IMR-90 (cell line): ENCODE results near the gene TMCC1. TPM values are rescaled to one million over a fixed set of nuclear protein-coding genes. Genes with fewer than 3 reads are reported as not detected.

Experiments
- ATAC-seq: fragments of 200-7000 bp; cut with Tn5 transposase; 2 replicates; pipeline ENCODE4 v1.9.1; 2020; ENCODE audit warnings: low read depth, mild to moderate bottlenecking, moderate library complexity
- BruUV-seq: library from RNA; stranded (reverse); fragments of 400-500 nt; replicated peaks from 2 replicates; lab custom pipeline; 2021; lab: Mats Ljungman, UMichigan
- CTCF ChIA-PET: fragments of 300-600 bp; formaldehyde crosslinking; extraction: SDS; loops from one replicate; lab custom pipeline; 2021; ENCODE audit warnings: antibody characterized with exemption; lab: Yijun Ruan, JAX
- POLR2A ChIA-PET: fragments of 300-600 bp; sonication (Branson Sonifier 250); formaldehyde crosslinking; loops from one replicate; lab custom pipeline; 2022; ENCODE audit warnings: antibody characterized with exemption; ENCODE audit not compliant: unreplicated experiment; lab: Charles Lee
- DNase-seq: peaks from one replicate; pipeline ENCODE4 v3.0.0; 2013
- H2AFZ ChIP-seq: replicated peaks from 2 replicates; pipeline ENCODE3; 2013; ENCODE audit warnings: low read length, mild to moderate bottlenecking; ENCODE audit not compliant: poor library complexity
- H2AK5ac ChIP-seq: 2 replicates; pipeline ENCODE4 v1.6.1; 2013; ENCODE audit warnings: low read depth, low read length, inconsistent platforms
- H2AK9ac ChIP-seq: replicated peaks from 2 replicates; pipeline ENCODE3; 2013; ENCODE audit warnings: mild to moderate bottlenecking, low read depth, low read length, moderate library complexity; ENCODE audit not compliant: poor library complexity
- H2BK120ac ChIP-seq: 2 replicates; pipeline ENCODE4 v1.6.1; 2013; ENCODE audit warnings: low read depth, low read length, inconsistent platforms
- H2BK15ac ChIP-seq: 3 replicates; pipeline ENCODE4 v1.6.1; 2013; ENCODE audit warnings: low read depth, low read length, inconsistent platforms
- H2BK20ac ChIP-seq: 2 replicates; pipeline ENCODE4 v1.6.1; 2013; ENCODE audit warnings: low read depth, mild to moderate bottlenecking, inconsistent platforms, low read length, moderate library complexity
- H2BK5ac ChIP-seq: 2 replicates; pipeline ENCODE4 v1.6.1; 2013; ENCODE audit warnings: mild to moderate bottlenecking, low read depth, low read length, inconsistent platforms; ENCODE audit not compliant: poor library complexity, severe bottlenecking
- H3K14ac ChIP-seq: replicated peaks from 2 replicates; pipeline ENCODE4 v1.6.1; 2013; ENCODE audit warnings: low read depth, low read length, inconsistent platforms
- H3K18ac ChIP-seq: 2 replicates; pipeline ENCODE4 v1.6.1; 2013; ENCODE audit warnings: low read depth, low read length, control low read depth
- H3K23ac ChIP-seq: 2 replicates; pipeline ENCODE4 v1.6.1; 2013; ENCODE audit warnings: low read depth, low read length, inconsistent platforms
- H3K27ac ChIP-seq: 2 replicates; pipeline ENCODE4 v1.5.1; 2013; ENCODE audit warnings: mild to moderate bottlenecking, control low read depth, low read length; ENCODE audit not compliant: insufficient read depth
- H3K27me3 ChIP-seq: 2 replicates; pipeline ENCODE4 v1.6.1; 2013; ENCODE audit warnings: low read length; ENCODE audit not compliant: control insufficient read depth, insufficient read depth
- H3K36me3 ChIP-seq: 2 replicates; pipeline ENCODE4 v1.6.1; 2013; ENCODE audit warnings: low read length, mixed read lengths; ENCODE audit not compliant: control insufficient read depth, insufficient read depth
- H3K4ac ChIP-seq: 2 replicates; pipeline ENCODE4 v1.6.1; 2013; ENCODE audit warnings: low read depth, low read length, inconsistent platforms
- H3K4me1 ChIP-seq: 2 replicates; pipeline ENCODE4 v1.6.1; 2013; ENCODE audit warnings: low read length, mixed read lengths; ENCODE audit not compliant: control insufficient read depth, insufficient read depth
- H3K4me2 ChIP-seq: 2 replicates; pipeline ENCODE4 v1.6.1; 2013; ENCODE audit warnings: low read depth, mild to moderate bottlenecking, control low read depth, low read length, moderate library complexity
- H3K4me3 ChIP-seq: 2 replicates; pipeline ENCODE4 v1.5.1; 2013; ENCODE audit warnings: low read depth, mild to moderate bottlenecking, control low read depth, low read length, moderate library complexity; ENCODE audit not compliant: insufficient read depth
- H3K56ac ChIP-seq: 2 replicates; pipeline ENCODE4 v1.6.1; 2013; ENCODE audit warnings: low read length, inconsistent platforms; ENCODE audit not compliant: insufficient read depth; ENCODE audit errors: extremely low read depth
- H3K79me1 ChIP-seq, 2 experiments: 2 replicates each; pipeline ENCODE4 v1.6.1; 2013; ENCODE audit warnings: low read length in 2 of 2, inconsistent platforms in 1 of 2, low read depth in 1 of 2
- H3K9ac ChIP-seq: 2 replicates; pipeline ENCODE4 v1.6.1; 2013; ENCODE audit warnings: low read depth, low read length, control low read depth
- H3K9me1 ChIP-seq: 2 replicates; pipeline ENCODE4 v1.6.1; 2013; ENCODE audit warnings: low read length, inconsistent platforms; ENCODE audit not compliant: insufficient read depth
- H3K9me3 ChIP-seq: 2 replicates; pipeline ENCODE4 v1.6.1; 2013; ENCODE audit warnings: low read length; ENCODE audit not compliant: control insufficient read depth, insufficient read depth
- H4K20me1 ChIP-seq: 2 replicates; pipeline ENCODE4 v1.6.1; 2013; ENCODE audit warnings: low read length, inconsistent platforms; ENCODE audit not compliant: insufficient read depth
- H4K5ac ChIP-seq: 2 replicates; pipeline ENCODE4 v1.6.1; 2013; ENCODE audit warnings: mild to moderate bottlenecking, low read depth, low read length, control low read depth
- H4K8ac ChIP-seq, 2 experiments: 2 replicates each; pipeline ENCODE4 v1.6.1; 2013; ENCODE audit warnings: low read depth in 2 of 2, low read length in 2 of 2, control low read depth in 1 of 2, inconsistent platforms in 1 of 2
- H4K91ac ChIP-seq: 2 replicates; pipeline ENCODE4 v1.6.1; 2013; ENCODE audit warnings: low read depth, low read length, inconsistent platforms; ENCODE audit not compliant: insufficient read depth
- BHLHE40 ChIP-seq: fragments of 150-350 bp; IDR thresholded peaks from 2 replicates; pipeline ENCODE4 v1.6.1; 2016; ENCODE audit warnings: mild to moderate bottlenecking, low read depth, low read length
- CEBPB ChIP-seq: IDR thresholded peaks from 2 replicates; pipeline ENCODE4 v1.6.1; 2012; ENCODE audit warnings: low read depth, low read length, improper control_type of control experiment
- CHD1 ChIP-seq: IDR thresholded peaks from 2 replicates; pipeline ENCODE4 v1.6.1; 2012; ENCODE audit warnings: low read depth, low read length, improper control_type of control experiment
- CTCF ChIP-seq: conservative IDR thresholded peaks from 2 replicates; pipeline ENCODE4 v1.5.1; 2012; ENCODE audit warnings: mild to moderate bottlenecking, low read depth, low read length, improper control_type of control experiment
- ELK1 ChIP-seq: fragments of 150-350 bp; IDR thresholded peaks from 2 replicates; pipeline ENCODE4 v1.6.1; 2016; ENCODE audit warnings: low read depth, mild to moderate bottlenecking, low read length, moderate library complexity, borderline replicate concordance
- FOS ChIP-seq: fragments of 150-350 bp; IDR thresholded peaks from 2 replicates; pipeline ENCODE4 v1.6.1; 2016; ENCODE audit warnings: low read depth, low read length
- MAFK ChIP-seq: IDR thresholded peaks from 2 replicates; pipeline ENCODE4 v1.6.1; 2012; ENCODE audit warnings: low read depth, low read length, improper control_type of control experiment
- MXI1 ChIP-seq: IDR thresholded peaks from 2 replicates; pipeline ENCODE4 v1.6.1; 2012; ENCODE audit warnings: low read depth, mild to moderate bottlenecking, low read length, moderate library complexity, borderline replicate concordance
- NFE2L2 ChIP-seq: fragments of 150-350 bp; IDR thresholded peaks from 2 replicates; pipeline ENCODE4 v1.6.1; 2016; ENCODE audit warnings: low read depth, mild to moderate bottlenecking, low read length
- POLR2A ChIP-seq: IDR thresholded peaks from 2 replicates; pipeline ENCODE4 v1.6.1; 2012; ENCODE audit warnings: mild to moderate bottlenecking, low read depth, low read length
- RAD21 ChIP-seq: IDR thresholded peaks from 2 replicates; pipeline ENCODE4 v1.6.1; 2012; ENCODE audit warnings: low read length, improper control_type of control experiment
- RCOR1 ChIP-seq: IDR thresholded peaks from 2 replicates; pipeline ENCODE4 v1.6.1; 2012; ENCODE audit warnings: mild to moderate bottlenecking, low read length, improper control_type of control experiment; ENCODE audit not compliant: insufficient replicate concordance
- RFX5 ChIP-seq: IDR thresholded peaks from 2 replicates; pipeline ENCODE4 v1.8.0; 2012; ENCODE audit warnings: low read depth, mild to moderate bottlenecking, low read length, moderate library complexity
- USF2 ChIP-seq: fragments of 150-350 bp; IDR thresholded peaks from 2 replicates; pipeline ENCODE4 v1.6.1; 2017; ENCODE audit warnings: mild to moderate bottlenecking, antibody characterized with exemption, low read length, low read depth
- WGBS, 2 experiments: methylation state at CpG; one replicate each; pipeline versions ENCODE4 v1.1.5 to v1.1.7; 2013; ENCODE audit warnings: missing lambda C conversion rate in 2 of 2; ENCODE audit not compliant: insufficient read length in 1 of 2; ENCODE audit errors: extremely low coverage in 2 of 2; 5-methylcytosine and 5-hydroxymethylcytosine counted together
- dilution Hi-C: fragments of 300-500 bp; cut with HindIII; formaldehyde crosslinking; loops from one replicate; pipeline ENCODE4 v1.14.3; 2018; ENCODE audit warnings: low sequenced_read_pairs; ENCODE audit not compliant: unreplicated experiment
- in situ Hi-C: fragments of 300-500 bp; cut with MboI; formaldehyde crosslinking; loops from 3 replicates; pipeline ENCODE4 v1.14.3; 2019; ENCODE audit warnings: low sequenced_read_pairs, inconsistent platforms, mixed read lengths
- intact Hi-C: fragments of 100-400 bp; cut with micrococcal nuclease; formaldehyde crosslinking; loops from 2 replicates; pipeline ENCODE4 v1.10.0; 2022
- polyA plus RNA-seq, 3 experiments: library from polyadenylated mRNA; depleted of rRNA; stranded (reverse); fragments of >200 nt; gene quantifications; 2 replicates each; pipeline ENCODE4 v1.2.3, GENCODE V29; 2012; ENCODE audit warnings: low replicate concordance in 1 of 3
- total RNA-seq: library from RNA; depleted of rRNA; stranded (reverse); fragments of >200 nt; gene quantifications from 2 replicates; pipeline ENCODE4 v1.2.3, GENCODE V29; 2012

TMCC1 gene
- total and polyA plus RNA-seq, 2 of the 4 experiments (the other 2 are of a cell fraction) = 5.0 to 7.3 TPM

GRCh38 chr3:129644836-129645235 lies 248.7 kb downstream of the TMCC1 start:
- Histone ChIP-seq H2AK9ac (no peak overlapping the region), H3K27me3 (0 out of 2 replicates have a peak, but pooled peaks cover 1% of the 10 kb centered on the region), H3K9me3 (no peaks in the 10 kb centered on the region), H3K36me3 (no peaks in the 10 kb centered on the region), H3K4me2 (no peak overlapping the region), H2BK15ac (no peak overlapping the region), H4K5ac (no peak overlapping the region), H3K79me1 (no peaks in the 10 kb centered on the region), H3K23ac (no peak overlapping the region), H3K4ac (no peak overlapping the region), H3K18ac (no peak overlapping the region), H3K14ac (no peak overlapping the region), H2BK120ac (no peak overlapping the region), H2AFZ (no peak overlapping the region), H3K4me1 (no peaks in the 10 kb centered on the region), H4K8ac (no peak overlapping the region), H3K9ac (no peak overlapping the region), H3K56ac (no peak overlapping the region), H2BK5ac (no peak overlapping the region), H3K9me1 (no peaks in the 10 kb centered on the region), H4K91ac (no peak overlapping the region), H3K4me3 (no peak overlapping the region), H2AK5ac (no peak overlapping the region), H2BK20ac (no peak overlapping the region), H4K20me1 (no peaks in the 10 kb centered on the region), H3K27ac (no peak overlapping the region)
- dilution Hi-C loops (no loop called here), intact Hi-C loops (no loop called here), in situ Hi-C loops (loop anchor here (25.0 kb wide), 1 partner anchor 442 kb away; the partner anchor contains the start of gene ALG1L2)
- POLR2A ChIA-PET = no interaction called here
- WGBS, 2 experiments = 94% methylated on average over 2 of the region's 3 CpGs; no CpG with 5 or more reads in 1 of the 2 experiments
- ATAC-seq (no peak), DNase-seq (no peak)
- CTCF ChIA-PET = no interaction called here
- BruUV-seq = no TSS peak
- TF ChIP-seq NFE2L2 = no peak
- no peak for TF ChIP-seq RAD21
- TF ChIP-seq CTCF = no peak
- TF ChIP-seq MXI1 = no peak
- TF ChIP-seq POLR2A = no peak
- no peak for TF ChIP-seq MAFK
- no peak for TF ChIP-seq FOS
- no peak for TF ChIP-seq BHLHE40
- TF ChIP-seq RFX5 = no peak
- TF ChIP-seq ELK1 = no peak
- TF ChIP-seq RCOR1 = no peak
- TF ChIP-seq USF2 = no peak
- no peak for TF ChIP-seq CHD1
- no peak for TF ChIP-seq CEBPB
